OCI-LY1 (cell line): ENCODE data around the gene GLI2.

ENCODE experiments used
- H2AFZ ChIP-seq: fragments of 200-600 bp; sonication (generic), shearing (Covaris generic); 2 replicates; pipeline ENCODE4 v1.6.0; 2014; ENCODE audit warnings: antibody characterized with exemption, mild to moderate bottlenecking, low read length
- H3F3A ChIP-seq: fragments of 200-600 bp; sonication (generic), shearing (Covaris generic); 2 replicates; pipeline ENCODE4 v1.6.0; 2014; ENCODE audit warnings: mild to moderate bottlenecking, antibody characterized with exemption, low read length, moderate library complexity; ENCODE audit not compliant: insufficient read depth
- H3K27ac ChIP-seq: fragments of 200-600 bp; sonication (generic); 2 replicates; pipeline ENCODE4 v1.5.1; 2014; ENCODE audit warnings: low read length, mixed run types, mild to moderate bottlenecking, low read depth; ENCODE audit not compliant: poor library complexity, severe bottlenecking
- H3K27me3 ChIP-seq: fragments of 200-600 bp; sonication (generic); 2 replicates; pipeline ENCODE4 v1.6.0; 2014; ENCODE audit warnings: antibody characterized with exemption, mild to moderate bottlenecking, low read length, moderate library complexity; ENCODE audit not compliant: insufficient read depth
- H3K36me3 ChIP-seq: fragments of 200-600 bp; sonication (generic); 2 replicates; pipeline ENCODE4 v1.6.1; 2014; ENCODE audit warnings: mild to moderate bottlenecking, antibody characterized with exemption, low read length, moderate library complexity, mixed read lengths; ENCODE audit not compliant: insufficient read depth
- H3K4me1 ChIP-seq: fragments of 200-600 bp; sonication (generic); 2 replicates; pipeline ENCODE4 v1.5.1; 2014; ENCODE audit warnings: mild to moderate bottlenecking, low read length, moderate library complexity; ENCODE audit not compliant: insufficient read depth, severe bottlenecking
- H3K4me2 ChIP-seq: fragments of 200-600 bp; sonication (generic), shearing (Covaris generic); 2 replicates; pipeline ENCODE4 v1.6.1; 2014; ENCODE audit warnings: low read length
- H3K4me3 ChIP-seq: fragments of 200-600 bp; sonication (generic); 2 replicates; pipeline ENCODE4 v1.5.1; 2014; ENCODE audit warnings: low read length, low read depth, mild to moderate bottlenecking, mixed read lengths; ENCODE audit not compliant: poor library complexity, severe bottlenecking
- H3K79me2 ChIP-seq: fragments of 200-600 bp; shearing (Covaris generic); 2 replicates; pipeline ENCODE4 v1.6.1; 2016; ENCODE audit warnings: mixed run types, low read length, mixed read lengths; ENCODE audit not compliant: insufficient read depth
- H3K9ac ChIP-seq: fragments of 200-600 bp; sonication (generic), shearing (Covaris generic); 2 replicates; pipeline ENCODE4 v1.6.1; 2014; ENCODE audit warnings: mild to moderate bottlenecking, low read length, mixed read lengths
- H3K9me2 ChIP-seq: fragments of 200-600 bp; sonication (generic), shearing (Covaris generic); 2 replicates; pipeline ENCODE4 v1.6.1; 2014; ENCODE audit warnings: low read depth, mild to moderate bottlenecking, low read length, mixed read lengths
- H3K9me3 ChIP-seq: fragments of 200-600 bp; shearing (Covaris generic); 2 replicates; pipeline ENCODE4 v1.6.1; 2014; ENCODE audit warnings: low read length, mixed read lengths
- H4K20me1 ChIP-seq: fragments of 200-600 bp; sonication (generic), shearing (Covaris generic); 2 replicates; pipeline ENCODE4 v1.6.0; 2016; ENCODE audit warnings: mild to moderate bottlenecking, low read length; ENCODE audit not compliant: insufficient read depth
- EZH2 ChIP-seq: fragments of 200-600 bp; sonication (generic), shearing (Covaris generic); IDR thresholded peaks from 2 replicates; pipeline ENCODE4 v1.8.0; 2017; ENCODE audit warnings: borderline replicate concordance, mixed run types, mild to moderate bottlenecking, antibody characterized with exemption, low read length, moderate library complexity, mixed read lengths
- TF ChIP-seq, protein P1 (sequence below): fragments of 200-600 bp; sonication (generic), shearing (Covaris generic); IDR thresholded peaks from 2 replicates; pipeline ENCODE4 v1.5.1; 2017; ENCODE audit warnings: mild to moderate bottlenecking, antibody characterized with exemption, low read length, moderate library complexity, mixed read lengths

GLI2 gene

DNA sequence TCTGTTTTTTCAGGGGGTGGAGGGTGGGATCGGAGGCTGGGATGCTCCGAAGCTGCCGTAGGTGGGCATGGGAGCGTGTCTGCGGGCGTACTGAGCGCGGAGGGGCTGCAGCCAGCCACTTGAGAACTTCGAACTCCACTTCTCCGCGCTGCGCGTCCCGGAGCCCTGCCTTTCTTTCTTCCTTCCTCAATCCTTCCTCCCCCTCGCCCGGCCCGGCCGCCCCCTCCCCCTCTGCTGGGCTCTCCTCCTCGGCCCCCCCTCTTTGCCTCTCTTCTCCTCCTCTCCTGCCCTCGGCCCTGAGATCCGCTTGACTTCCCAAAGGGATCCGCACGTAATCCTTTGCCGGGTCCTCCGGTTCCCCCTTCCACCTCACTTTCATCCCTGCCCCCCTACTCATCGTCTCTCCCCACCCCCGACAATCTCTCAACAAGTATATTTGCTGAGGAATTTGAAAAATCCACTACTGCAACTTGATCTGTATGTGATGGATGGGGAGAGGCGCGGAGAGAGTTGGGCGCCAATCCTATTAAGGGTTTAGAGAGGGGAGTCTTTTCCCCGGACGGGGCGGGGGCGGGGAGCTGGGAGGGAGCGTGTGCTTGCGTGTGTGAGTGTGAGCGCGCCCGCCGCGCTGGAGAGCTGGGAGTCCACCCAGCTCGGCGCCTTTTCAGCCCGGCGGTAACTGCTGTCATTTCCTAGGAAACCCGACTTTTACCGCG lies 1.1 kb downstream of the GLI2 start:
- no peak overlapping the region for H2AFZ ChIP-seq
- H3K36me3 ChIP-seq: no peaks in the 10 kb centered on the region
- H3K9ac ChIP-seq: no peak overlapping the region
- no peaks in the 10 kb centered on the region for H3F3A ChIP-seq
- no peaks in the 10 kb centered on the region for H3K9me2 ChIP-seq
- H3K4me2 ChIP-seq: no peak overlapping the region
- TF ChIP-seq, protein P1, sequence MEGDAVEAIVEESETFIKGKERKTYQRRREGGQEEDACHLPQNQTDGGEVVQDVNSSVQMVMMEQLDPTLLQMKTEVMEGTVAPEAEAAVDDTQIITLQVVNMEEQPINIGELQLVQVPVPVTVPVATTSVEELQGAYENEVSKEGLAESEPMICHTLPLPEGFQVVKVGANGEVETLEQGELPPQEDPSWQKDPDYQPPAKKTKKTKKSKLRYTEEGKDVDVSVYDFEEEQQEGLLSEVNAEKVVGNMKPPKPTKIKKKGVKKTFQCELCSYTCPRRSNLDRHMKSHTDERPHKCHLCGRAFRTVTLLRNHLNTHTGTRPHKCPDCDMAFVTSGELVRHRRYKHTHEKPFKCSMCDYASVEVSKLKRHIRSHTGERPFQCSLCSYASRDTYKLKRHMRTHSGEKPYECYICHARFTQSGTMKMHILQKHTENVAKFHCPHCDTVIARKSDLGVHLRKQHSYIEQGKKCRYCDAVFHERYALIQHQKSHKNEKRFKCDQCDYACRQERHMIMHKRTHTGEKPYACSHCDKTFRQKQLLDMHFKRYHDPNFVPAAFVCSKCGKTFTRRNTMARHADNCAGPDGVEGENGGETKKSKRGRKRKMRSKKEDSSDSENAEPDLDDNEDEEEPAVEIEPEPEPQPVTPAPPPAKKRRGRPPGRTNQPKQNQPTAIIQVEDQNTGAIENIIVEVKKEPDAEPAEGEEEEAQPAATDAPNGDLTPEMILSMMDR: no peak
- TF ChIP-seq EZH2: no peak
- H3K27me3 ChIP-seq: peaks cover 4% of the 10 kb centered on the region; the same call in 1 of the 2 replicates
- H3K9me3 ChIP-seq: no peaks in the 10 kb centered on the region
- H3K27ac ChIP-seq: no peak overlapping the region
- no peaks in the 10 kb centered on the region for H4K20me1 ChIP-seq
- H3K4me1 ChIP-seq: no peaks in the 10 kb centered on the region
- H3K79me2 ChIP-seq: no peaks in the 10 kb centered on the region
- H3K4me3 ChIP-seq: no peak overlapping the region

GRCh38 chr2:120737340-120738101 lies 1.9 kb downstream of the GLI2 start:
- Histone ChIP-seq H3K4me1 (no peaks in the 10 kb centered on the region), H4K20me1 (no peaks in the 10 kb centered on the region), H3K4me3 (no peak overlapping the region), H3K36me3 (no peaks in the 10 kb centered on the region), H3K27me3 (peaks cover 4% of the 10 kb centered on the region; the same call in 1 of the 2 replicates), H3K4me2 (no peak overlapping the region), H3F3A (no peaks in the 10 kb centered on the region), H3K9me2 (no peaks in the 10 kb centered on the region), H3K79me2 (no peaks in the 10 kb centered on the region), H3K9ac (no peak overlapping the region), H3K9me3 (no peaks in the 10 kb centered on the region), H3K27ac (no peak overlapping the region), H2AFZ (no peak overlapping the region)
- TF ChIP-seq, protein P1: no peak
- TF ChIP-seq EZH2: no peak

DNA sequence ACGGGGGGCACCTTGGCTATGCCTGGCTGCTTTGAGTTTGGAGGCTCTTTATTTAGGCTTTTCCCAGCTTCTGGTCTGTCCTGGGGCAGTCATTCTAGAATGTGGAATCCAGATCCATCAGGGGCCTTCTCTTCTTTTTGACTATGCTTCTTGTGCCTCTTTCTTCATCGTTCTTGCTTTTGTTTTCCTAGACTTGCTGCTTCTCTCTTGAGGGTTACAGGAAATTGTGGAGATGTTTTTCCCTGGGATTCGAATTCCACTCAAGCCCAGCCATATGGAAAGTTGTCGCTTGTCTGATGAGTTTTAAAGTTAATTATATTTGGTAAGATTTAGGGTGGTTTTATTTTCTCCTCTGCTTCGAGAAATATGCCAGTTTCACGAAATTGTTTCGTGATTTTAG lies 2.4 kb downstream of the GLI2 start:
- Histone ChIP-seq H3K4me2 (no peak overlapping the region), H3K79me2 (no peaks in the 10 kb centered on the region), H4K20me1 (no peaks in the 10 kb centered on the region), H3F3A (no peaks in the 10 kb centered on the region), H2AFZ (no peak overlapping the region), H3K27ac (no peak overlapping the region), H3K9ac (no peak overlapping the region), H3K36me3 (no peaks in the 10 kb centered on the region), H3K9me3 (no peaks in the 10 kb centered on the region), H3K4me3 (no peak overlapping the region), H3K4me1 (no peaks in the 10 kb centered on the region), H3K27me3 (peaks cover 4% of the 10 kb centered on the region; the same call in 1 of the 2 replicates), H3K9me2 (no peaks in the 10 kb centered on the region)
- TF ChIP-seq EZH2: no peak
- TF ChIP-seq, protein P1: no peak
